CD4-positive, alpha-beta T cell (primary cell): Measurements from ENCODE around the gene NEO1. TPM values are rescaled to one million over a fixed set of nuclear protein-coding genes. Genes with fewer than 3 reads are reported as not detected.

Source experiments
- ATAC-seq: fragments of 200-7000 bp; cut with Tn5 transposase; one replicate; pipeline ENCODE4 v1.10.0; 2022; ENCODE audit warnings: mild to moderate bottlenecking; ENCODE audit not compliant: poor library complexity
- CTCF ChIA-PET: fragments of 350-600 bp; sonication (Branson Sonifier 250); formaldehyde crosslinking; loops from one replicate; lab custom pipeline; 2021; ENCODE audit warnings: antibody characterized with exemption, inconsistent platforms; lab: Charles Lee
- POLR2A ChIA-PET: fragments of 350-600 bp; sonication (Branson Sonifier 250); formaldehyde crosslinking; loops from one replicate; lab custom pipeline; 2021; ENCODE audit warnings: antibody characterized with exemption, inconsistent platforms; lab: Charles Lee
- DNase-seq, 14 experiments: peaks; one replicate each; pipeline ENCODE4 v3.0.0-alpha.2; 2013 to 2020; ENCODE audit warnings: mixed read lengths in 2 of 14
- H3K27ac ChIP-seq, 2 donors: one replicate each; pipeline versions ENCODE4 v1.5.1 to v1.7.0; 2013; ENCODE audit warnings: low read length in 2 of 2, low read depth in 1 of 2, mild to moderate bottlenecking in 1 of 2
- H3K27me3 ChIP-seq, 2 experiments: 1 replicate in 1 of 2; 2 replicates in 1 of 2; pipeline versions ENCODE4 v1.6.1 to v1.7.0; 2013; ENCODE audit warnings: low read length in 2 of 2, control low read depth in 1 of 2, mild to moderate bottlenecking in 1 of 2, moderate library complexity in 1 of 2; ENCODE audit not compliant: insufficient read depth in 2 of 2, control insufficient read depth in 1 of 2
- H3K36me3 ChIP-seq: one replicate; pipeline ENCODE4 v1.6.1; 2013; ENCODE audit warnings: low read length, control low read depth; ENCODE audit not compliant: insufficient read depth
- H3K4me1 ChIP-seq: one replicate; pipeline ENCODE4 v1.6.1; 2013; ENCODE audit warnings: low read length, control low read depth; ENCODE audit not compliant: insufficient read depth
- H3K4me3 ChIP-seq: one replicate; pipeline ENCODE4 v1.5.1; 2013; ENCODE audit warnings: mild to moderate bottlenecking, low read length, moderate library complexity
- H3K9me3 ChIP-seq, 2 experiments: 1 replicate in 1 of 2; 2 replicates in 1 of 2; pipeline versions ENCODE4 v1.6.1 to v1.7.0; 2013; ENCODE audit warnings: low read length in 2 of 2, mild to moderate bottlenecking in 2 of 2, control low read depth in 1 of 2, moderate library complexity in 1 of 2; ENCODE audit not compliant: control insufficient read depth in 1 of 2, insufficient read depth in 1 of 2
- H3K27ac Mint-ChIP-seq: one replicate; pipeline ENCODE4 v1.8.0; 2020; ENCODE audit warnings: mixed read lengths
- H3K27me3 Mint-ChIP-seq: one replicate; pipeline ENCODE4 v1.8.0; 2021; ENCODE audit warnings: mixed read lengths
- H3K36me3 Mint-ChIP-seq: one replicate; pipeline ENCODE4 v1.8.0; 2021; ENCODE audit warnings: low read depth, mixed read lengths
- H3K4me1 Mint-ChIP-seq: one replicate; pipeline ENCODE4 v1.8.0; 2021; ENCODE audit warnings: low read depth, mixed read lengths
- H3K4me3 Mint-ChIP-seq: one replicate; pipeline ENCODE4 v1.8.0; 2020; ENCODE audit warnings: mild to moderate bottlenecking, mixed read lengths
- H3K9me3 Mint-ChIP-seq: one replicate; pipeline ENCODE4 v1.8.0; 2020; ENCODE audit warnings: mixed read lengths
- CTCF ChIP-seq: fragments of 200-600 bp; IDR thresholded peaks from one replicate; pipeline ENCODE4 v1.8.0; 2022; ENCODE audit warnings: antibody characterized with exemption, mild to moderate bottlenecking
- intact Hi-C, 2 experiments: fragments of 100-400 bp; cut with DNase I in 1 of 2; cut with micrococcal nuclease in 1 of 2; formaldehyde crosslinking; loops; one replicate each; pipeline versions ENCODE4 v1.15.1 to v1.9.0; 2023 to 2025; cut with DNase I, micrococcal nuclease
- total RNA-seq, 174 experiments: library from RNA in 2 of 174; stranded (reverse) in 2 of 174; gene quantifications; one replicate each; pipeline ENCODE4 v1.2.3 and lab custom pipeline; 2021 to 2026

NEO1 gene
- total RNA-seq, 2 experiments from 2014 or later = 6.0 to 8.0 TPM

- H3K9me3 ChIP-seq = peaks cover 0 to 14% of the 10 kb centered on the region in 2 experiments
- no peak for DNase-seq
- H3K27me3 ChIP-seq = peaks cover 5 to 14% of the 10 kb centered on the region in 2 experiments
- ATAC-seq = no peak
- no peak for TF ChIP-seq CTCF
- H3K4me1 Mint-ChIP-seq = no peaks in the 10 kb centered on the region
- no peak overlapping the region for H3K27ac ChIP-seq
- no peaks in the 10 kb centered on the region for H3K9me3 Mint-ChIP-seq
- no peaks in the 10 kb centered on the region for H3K36me3 ChIP-seq
- intact Hi-C loops = no loop called here
- no peaks in the 10 kb centered on the region for H3K4me1 ChIP-seq
- CTCF ChIA-PET = no interaction called here
- no peak overlapping the region for H3K27ac Mint-ChIP-seq
- no peak overlapping the region for H3K4me3 ChIP-seq
- H3K36me3 Mint-ChIP-seq = no peaks in the 10 kb centered on the region
- no peak overlapping the region for H3K4me3 Mint-ChIP-seq
- POLR2A ChIA-PET = no interaction called here
- peaks cover 29% of the 10 kb centered on the region for H3K27me3 Mint-ChIP-seq
These were observed 272.4 kb downstream of the NEO1 start for GRCh38 chr15:73324496-73325170.

- H3K4me1 ChIP-seq = no peaks in the 10 kb centered on the region
- ATAC-seq (no peak), DNase-seq (peak in 1 of 14 experiments; percentile 6)
- no peak overlapping the region for H3K4me3 ChIP-seq
- no peaks in the 10 kb centered on the region for H3K36me3 ChIP-seq
- no peaks in the 10 kb centered on the region for H3K36me3 Mint-ChIP-seq
- H3K27ac Mint-ChIP-seq = no peak overlapping the region
- no peak for TF ChIP-seq CTCF
- H3K9me3 Mint-ChIP-seq = no peaks in the 10 kb centered on the region
- peaks cover 0 to 14% of the 10 kb centered on the region in 2 experiments for H3K9me3 ChIP-seq
- no peak overlapping the region for H3K27ac ChIP-seq
- H3K4me3 Mint-ChIP-seq = no peak overlapping the region
- CTCF ChIA-PET = no interaction called here
- H3K27me3 Mint-ChIP-seq = peaks cover 22% of the 10 kb centered on the region
- peaks cover 2 to 9% of the 10 kb centered on the region in 2 experiments for H3K27me3 ChIP-seq
- H3K4me1 Mint-ChIP-seq = no peaks in the 10 kb centered on the region
- POLR2A ChIA-PET = no interaction called here
- intact Hi-C loops = no loop called here
These were observed 273.1 kb downstream of the NEO1 start for GRCh38 chr15:73325191-73325861.

- Mint-ChIP-seq H3K9me3 (no peaks in the 10 kb centered on the region), H3K36me3 (no peaks in the 10 kb centered on the region), H3K4me1 (no peaks in the 10 kb centered on the region), H3K27ac (no peak overlapping the region), H3K4me3 (no peak overlapping the region), H3K27me3 (peaks cover 14% of the 10 kb centered on the region)
- TF ChIP-seq CTCF = no peak
- ChIA-PET POLR2A (no interaction called here), CTCF (no interaction called here)
- Histone ChIP-seq H3K4me1 (no peaks in the 10 kb centered on the region), H3K9me3 (peaks cover 0 to 14% of the 10 kb centered on the region in 2 experiments), H3K36me3 (no peaks in the 10 kb centered on the region), H3K27me3 (peaks cover 0 to under 1% of the 10 kb centered on the region in 2 experiments), H3K4me3 (no peak overlapping the region), H3K27ac (no peak overlapping the region)
- intact Hi-C loops = no loop called here
- ATAC-seq (no peak), DNase-seq (no peak)
These were observed 273.9 kb downstream of the NEO1 start for GRCh38 chr15:73326157-73326556.
